GM11168 (cell line): ENCODE results near the gene CYP21A2.
"Not testable (repeated sequence)": the region's sequence is repeated elsewhere in the genome, so short reads cannot be mapped to it uniquely, and the experiment has no call there.

Source experiments
- in situ Hi-C: fragments of 300-500 bp; cut with MboI; formaldehyde crosslinking; loops from one replicate; pipeline ENCODE4 v1.12.0; 2022; ENCODE audit warnings: low sequenced_read_pairs; ENCODE audit not compliant: unreplicated experiment

CYP21A2 gene

GRCh38 chr6:32028631-32029030, 9.6 kb upstream of the CYP21A2 start:
- in situ Hi-C loops, result not testable (repeated sequence)

- in situ Hi-C loops, result not testable (repeated sequence)
These were observed 8.7 kb upstream of the CYP21A2 start for GRCh38 chr6:32029553-32029952.

GRCh38 chr6:32035283-32036013, 2.8 kb upstream of the CYP21A2 start:
- in situ Hi-C loops, result not testable (repeated sequence)

- in situ Hi-C loops, result not testable (repeated sequence)
These were observed 1.1 kb upstream of the CYP21A2 start for GRCh38 chr6:32037136-32037535.

- in situ Hi-C loops, result not testable (repeated sequence)
These were observed 663 bp downstream of the CYP21A2 start for GRCh38 chr6:32038878-32039277.

GRCh38 chr6:32039321-32040274, 1.4 kb downstream of the CYP21A2 start:
- in situ Hi-C loops, result loop anchor here (5.0 kb wide), 1 partner anchor 32 kb away; no protein-coding TSS in a partner anchor

- in situ Hi-C loops, result loop anchor here (5.0 kb wide), 1 partner anchor 33 kb away; no protein-coding TSS in a partner anchor
These were observed 2.3 kb downstream of the CYP21A2 start for GRCh38 chr6:32040299-32041049.

- in situ Hi-C loops, result loop anchor here (5.0 kb wide), 1 partner anchor 34 kb away; no protein-coding TSS in a partner anchor
These were observed 2.8 kb downstream of the CYP21A2 start for GRCh38 chr6:32041050-32041321.

- in situ Hi-C loops, result loop anchor here (5.0 kb wide), 1 partner anchor 34 kb away; no protein-coding TSS in a partner anchor
These were observed 3.2 kb downstream of the CYP21A2 start for GRCh38 chr6:32041385-32041784.

GRCh38 chr6:32042276-32042675, 4.1 kb downstream of the CYP21A2 start:
- in situ Hi-C loops, result loop anchor here (5.0 kb wide), 1 partner anchor 35 kb away; no protein-coding TSS in a partner anchor

- in situ Hi-C loops, result loop anchor here (5.0 kb wide), 1 partner anchor 36 kb away; no protein-coding TSS in a partner anchor
These were observed 5.6 kb downstream of the CYP21A2 start for GRCh38 chr6:32043589-32044380.

- in situ Hi-C loops, result loop anchor here (5.0 kb wide), 1 partner anchor 38 kb away; no protein-coding TSS in a partner anchor
These were observed 6.7 kb downstream of the CYP21A2 start for GRCh38 chr6:32044916-32045315.

GRCh38 chr6:32045811-32046449, 7.7 kb downstream of the CYP21A2 start:
- in situ Hi-C loops, result no loop called here

GRCh38 chr6:32046450-32047083, 8.4 kb downstream of the CYP21A2 start:
- in situ Hi-C loops, result no loop called here

GRCh38 chr6:32047084-32047478, 8.9 kb downstream of the CYP21A2 start:
- in situ Hi-C loops, result no loop called here

- in situ Hi-C loops, result no loop called here
These were observed 9.3 kb downstream of the CYP21A2 start for GRCh38 chr6:32047539-32047854.

GRCh38 chr6:32047855-32048766, 9.9 kb downstream of the CYP21A2 start:
- in situ Hi-C loops, result no loop called here

GRCh38 chr6:32049149-32049548, 10.9 kb downstream of the CYP21A2 start:
- in situ Hi-C loops, result not testable (repeated sequence)
